HEK293 (cell line): ENCODE data around the gene CST1.

Source experiments
- TCF7L2 ChIP-seq: IDR thresholded peaks from 2 replicates; pipeline ENCODE4 v1.6.1; 2011; ENCODE audit warnings: low read depth, mild to moderate bottlenecking, inconsistent platforms, low read length, moderate library complexity, borderline replicate concordance
- YY1 ChIP-seq: fragments of 450-650 bp; formaldehyde crosslinking; IDR thresholded peaks from 2 replicates; pipeline ENCODE4 v1.5.1; 2018; ENCODE audit warnings: missing biosample characterization, missing genetic modification characterization
- ZBTB21 ChIP-seq: fragments of 450-650 bp; formaldehyde crosslinking; IDR thresholded peaks from 2 replicates; pipeline ENCODE4 v1.5.1; 2017; ENCODE audit warnings: missing biosample characterization, missing genetic modification characterization
- ZNF146 ChIP-seq: fragments of 450-650 bp; formaldehyde crosslinking; IDR thresholded peaks from 2 replicates; pipeline ENCODE4 v1.5.1; 2016; ENCODE audit warnings: missing biosample characterization, missing genetic modification characterization
- ZNF155 ChIP-seq: fragments of 450-650 bp; formaldehyde crosslinking; IDR thresholded peaks from 2 replicates; pipeline ENCODE4 v1.5.1; 2016; ENCODE audit warnings: missing biosample characterization, missing genetic modification characterization
- ZNF24 ChIP-seq: fragments of 450-650 bp; formaldehyde crosslinking; IDR thresholded peaks from 2 replicates; pipeline ENCODE4 v1.5.1; 2016; ENCODE audit warnings: missing biosample characterization, missing genetic modification characterization
- ZNF274 ChIP-seq, 2 experiments: fragments of 200-500 bp in 1 of 2; fragments of 450-650 bp in 1 of 2; sonication (Bioruptor generic) in 1 of 2; formaldehyde crosslinking in 1 of 2; IDR thresholded peaks; 2 replicates each; pipeline versions ENCODE4 v1.5.1 to v1.6.1; 2014 to 2016; ENCODE audit warnings: borderline replicate concordance in 1 of 2, inconsistent platforms in 1 of 2, low read length in 1 of 2, missing biosample characterization in 1 of 2, missing genetic modification characterization in 1 of 2
- ZNF521 ChIP-seq: fragments of 450-650 bp; formaldehyde crosslinking; IDR thresholded peaks from 2 replicates; pipeline ENCODE4 v1.5.1; 2017; ENCODE audit warnings: missing biosample characterization, mild to moderate bottlenecking, missing genetic modification characterization
- ZNF776 ChIP-seq: fragments of 450-650 bp; formaldehyde crosslinking; IDR thresholded peaks from 2 replicates; pipeline ENCODE4 v1.5.0; 2017; ENCODE audit warnings: missing biosample characterization, missing genetic modification characterization, borderline replicate concordance
- TF ChIP-seq, protein P1 (sequence below): fragments of 450-650 bp; formaldehyde crosslinking; IDR thresholded peaks from 2 replicates; pipeline ENCODE4 v1.5.1; 2016; ENCODE audit warnings: missing biosample characterization, missing genetic modification characterization
- TF ChIP-seq, protein P2 (sequence below): fragments of 450-650 bp; formaldehyde crosslinking; IDR thresholded peaks from 2 replicates; pipeline ENCODE4 v1.5.1; 2016; ENCODE audit warnings: missing biosample characterization, missing genetic modification characterization

DNA sequence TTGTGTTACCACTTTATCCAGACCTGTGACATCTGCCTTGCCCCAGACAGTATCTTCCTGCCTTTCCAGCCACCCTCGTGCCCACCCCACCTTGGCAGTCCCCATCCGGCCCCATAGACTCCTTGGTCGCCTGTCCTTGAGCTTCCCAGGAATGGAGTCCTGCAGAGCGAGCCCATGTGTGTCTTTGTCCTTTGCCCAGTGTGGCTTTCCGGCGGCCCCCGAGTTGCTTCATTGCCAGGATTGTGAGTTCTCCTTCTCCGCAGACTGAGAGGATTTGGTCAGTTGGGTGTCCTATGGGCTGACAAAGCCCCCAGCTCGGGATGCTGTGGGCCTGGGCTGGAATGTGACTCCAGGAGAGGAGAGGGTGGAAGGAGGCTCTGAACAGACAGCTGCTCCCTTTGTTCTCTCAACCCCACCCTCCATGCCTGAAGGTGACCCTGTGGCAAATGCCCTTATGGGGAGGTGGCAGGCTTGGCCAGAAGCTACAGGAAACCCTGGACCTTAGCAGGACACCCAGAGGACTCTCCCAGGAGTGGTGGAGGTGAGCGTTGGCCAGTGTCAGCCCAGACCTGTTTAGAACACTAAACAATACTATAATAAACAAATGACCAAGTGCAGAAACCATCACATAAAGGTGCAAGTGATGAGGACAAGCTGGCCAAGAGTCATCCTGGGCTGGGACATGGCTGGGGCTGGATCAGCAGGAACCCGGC is 1.9 kb upstream of the CST1 start:
- TF ChIP-seq, protein P1, sequence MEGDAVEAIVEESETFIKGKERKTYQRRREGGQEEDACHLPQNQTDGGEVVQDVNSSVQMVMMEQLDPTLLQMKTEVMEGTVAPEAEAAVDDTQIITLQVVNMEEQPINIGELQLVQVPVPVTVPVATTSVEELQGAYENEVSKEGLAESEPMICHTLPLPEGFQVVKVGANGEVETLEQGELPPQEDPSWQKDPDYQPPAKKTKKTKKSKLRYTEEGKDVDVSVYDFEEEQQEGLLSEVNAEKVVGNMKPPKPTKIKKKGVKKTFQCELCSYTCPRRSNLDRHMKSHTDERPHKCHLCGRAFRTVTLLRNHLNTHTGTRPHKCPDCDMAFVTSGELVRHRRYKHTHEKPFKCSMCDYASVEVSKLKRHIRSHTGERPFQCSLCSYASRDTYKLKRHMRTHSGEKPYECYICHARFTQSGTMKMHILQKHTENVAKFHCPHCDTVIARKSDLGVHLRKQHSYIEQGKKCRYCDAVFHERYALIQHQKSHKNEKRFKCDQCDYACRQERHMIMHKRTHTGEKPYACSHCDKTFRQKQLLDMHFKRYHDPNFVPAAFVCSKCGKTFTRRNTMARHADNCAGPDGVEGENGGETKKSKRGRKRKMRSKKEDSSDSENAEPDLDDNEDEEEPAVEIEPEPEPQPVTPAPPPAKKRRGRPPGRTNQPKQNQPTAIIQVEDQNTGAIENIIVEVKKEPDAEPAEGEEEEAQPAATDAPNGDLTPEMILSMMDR (tag by site-specific recombination) = no peak
- TF ChIP-seq, protein P2, sequence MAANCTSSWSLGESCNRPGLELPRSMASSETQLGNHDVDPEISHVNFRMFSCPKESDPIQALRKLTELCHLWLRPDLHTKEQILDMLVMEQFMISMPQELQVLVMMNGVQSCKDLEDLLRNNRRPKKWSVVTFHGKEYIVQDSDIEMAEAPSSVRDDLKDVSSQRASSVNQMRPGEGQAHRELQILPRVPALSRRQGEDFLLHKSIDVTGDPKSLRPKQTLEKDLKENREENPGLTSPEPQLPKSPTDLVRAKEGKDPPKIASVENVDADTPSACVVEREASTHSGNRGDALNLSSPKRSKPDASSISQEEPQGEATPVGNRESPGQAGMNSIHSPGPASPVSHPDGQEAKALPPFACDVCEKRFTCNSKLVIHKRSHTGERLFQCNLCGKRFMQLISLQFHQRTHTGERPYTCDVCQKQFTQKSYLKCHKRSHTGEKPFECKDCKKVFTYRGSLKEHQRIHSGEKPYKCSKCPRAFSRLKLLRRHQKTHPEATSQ (tag by site-specific recombination) = no peak
- no peak for TF ChIP-seq ZNF146 (tag by site-specific recombination)
- no peak for TF ChIP-seq ZNF155 (tag by site-specific recombination)
- no peak for TF ChIP-seq ZBTB21 (tag by site-specific recombination)
- TF ChIP-seq ZNF274 (IDR thresholded peaks at IDR 0.05; ENCODE audit: low read length) = no peak
- no peak for TF ChIP-seq ZNF274 (tag by site-specific recombination; IDR thresholded peaks at IDR 0.05; ENCODE audit: borderline replicate concordance)
- TF ChIP-seq YY1 (tag by site-specific recombination) = no peak
- no peak for TF ChIP-seq TCF7L2
- no peak for TF ChIP-seq ZNF24 (tag by site-specific recombination)
- no peak for TF ChIP-seq ZNF521
- TF ChIP-seq ZNF776 (tag by site-specific recombination) = no peak
